Heart right ventricle (tissue), 16 donors: ENCODE data around the gene L3MBTL4. TPM values are rescaled to one million over a fixed set of nuclear protein-coding genes. Genes with fewer than 3 reads are reported as not detected.
A peak's percentile ranks its signal among the peaks of the same experiment; 100 is the strongest.
"Not testable (repeated sequence)": the region's sequence is repeated elsewhere in the genome, so short reads cannot be mapped to it uniquely, and the experiment has no call there.

Source experiments
- ATAC-seq, 8 donors: fragments of 200-7000 bp; cut with Tn5 transposase; one replicate each; pipeline ENCODE4 v1.9.1; 2020; ENCODE audit warnings: mild to moderate bottlenecking in 8 of 8, moderate library complexity in 8 of 8, moderate number of reproducible peaks in 1 of 8
- DNase-seq, 2 donors: peaks; one replicate each; pipeline ENCODE4 v3.0.0-alpha.2; 2020
- H3K27ac ChIP-seq, 10 donors: fragments of 200-600 bp; sonication (generic) in 2 of 10; one replicate each; pipeline versions ENCODE4 v1.5.0 to v1.8.0; 2020 to 2022; ENCODE audit warnings: mild to moderate bottlenecking in 3 of 10
- H3K27me3 ChIP-seq, 7 donors: fragments of 200-600 bp; one replicate each; pipeline ENCODE4 v1.8.0; 2021 to 2022; ENCODE audit warnings: mild to moderate bottlenecking in 2 of 7
- H3K36me3 ChIP-seq, 9 donors: fragments of 200-600 bp; sonication (generic) in 1 of 9; one replicate each; pipeline versions ENCODE4 v1.5.0 to v1.8.0; 2020 to 2022; ENCODE audit warnings: mild to moderate bottlenecking in 2 of 9
- H3K4me1 ChIP-seq, 9 donors: fragments of 200-600 bp; sonication (generic) in 1 of 9; one replicate each; pipeline versions ENCODE4 v1.5.0 to v1.8.0; 2020 to 2022; ENCODE audit warnings: mild to moderate bottlenecking in 4 of 9
- H3K4me3 ChIP-seq, 10 donors: fragments of 200-600 bp; sonication (generic) in 2 of 10; one replicate each; pipeline versions ENCODE4 v1.5.0 to v1.8.0; 2020 to 2022; ENCODE audit warnings: mild to moderate bottlenecking in 7 of 10, moderate library complexity in 2 of 10
- H3K9me3 ChIP-seq, 11 donors: fragments of 200-600 bp in 10 of 11; sonication (generic) in 2 of 11; one replicate each; pipeline versions ENCODE4 v1.5.0 to v1.8.0; 2013 to 2022; ENCODE audit warnings: mild to moderate bottlenecking in 2 of 11, control low read depth in 1 of 11, moderate library complexity in 1 of 11
- CTCF ChIP-seq, 9 donors: fragments of 200-600 bp; sonication (generic) in 2 of 9; IDR thresholded peaks; one replicate each; pipeline versions ENCODE4 v1.5.0 to v1.8.0; 2021 to 2022; ENCODE audit warnings: antibody characterized with exemption in 9 of 9, mild to moderate bottlenecking in 5 of 9, moderate library complexity in 1 of 9
- WGBS, 2 donors: extraction: QIAGEN DNeasy Blood & Tissue Kit; methylation state at CpG; one replicate each; pipeline ENCODE4 v1.1.7; 2013; ENCODE audit warnings: inconsistent platforms in 1 of 2; 5-methylcytosine and 5-hydroxymethylcytosine counted together
- intact Hi-C, 10 donors: fragments of 100-400 bp; cut with DNase I; formaldehyde crosslinking; loops; one replicate each; pipeline versions ENCODE4 v1.11.1 to v1.14.2; 2022
- polyA plus RNA-seq, 2 donors: library from polyadenylated mRNA; stranded (reverse); fragments of 200-250 nt; gene quantifications; one replicate each; pipeline ENCODE4 v1.2.3, GENCODE V29; 2013
- total RNA-seq, 10 donors: library from RNA; stranded (reverse); fragmentation: NEBNext Ultra II Directional in 3 of 10; extraction: Animal tissue kit (Norgen Biotek cat#: 25700) in 3 of 10; gene quantifications; one replicate each; pipeline versions ENCODE4 v1.2.1 to v1.2.4, GENCODE V29; 2021 to 2023
- donor health status: Arrhythmogenic right ventricular cardiomyopathy.
- donor health status: ischemic (EF 13 %, LVEDD 7.1; RV severe dilation, severe dysfunction).
- donor health status: healthy with polysubstance abuse.
- donor health status: DM: no; HTN: yes; CAD: no.
- donor health status: DM: no; HTN: no; CAD: no.
- donor health status: ischemic (EF 25% LVEDD 6.9; RV normal size, moderate dysfunction).
- donor health status: ischemic (EF 25% LVEDD 5.7; RV mildly dilated, moderate dysfunction).
- donor health status: healthy.
- donor health status: DM: yes; HTN: yes; CAD: no.
- donor health status: Ischemic cardiomyopathy.
- donor health status: ischemic (EF 35%, LVEDD 5.7; RV mildly dilated, moderate dysfunction).
- donor health status: nonischemic (EF 11% LVEDD 7.7; RV severe dilation, severe dysfunction).
- donor health status: DM: yes; HTN: yes; CAD: no.
- donor health status: PGD.
- donor health status: ischemic (EF 29% LVEDD 5.4; RV normal size, mild dysfunction).
- donor health status: nonischemic (EF 23%, LVEDD 6.1; RV moderate dilation, normal function).

L3MBTL4 gene
- total and polyA plus RNA-seq, 12 donors: 0.54 to 3.2 (median 1.3) TPM

DNA sequence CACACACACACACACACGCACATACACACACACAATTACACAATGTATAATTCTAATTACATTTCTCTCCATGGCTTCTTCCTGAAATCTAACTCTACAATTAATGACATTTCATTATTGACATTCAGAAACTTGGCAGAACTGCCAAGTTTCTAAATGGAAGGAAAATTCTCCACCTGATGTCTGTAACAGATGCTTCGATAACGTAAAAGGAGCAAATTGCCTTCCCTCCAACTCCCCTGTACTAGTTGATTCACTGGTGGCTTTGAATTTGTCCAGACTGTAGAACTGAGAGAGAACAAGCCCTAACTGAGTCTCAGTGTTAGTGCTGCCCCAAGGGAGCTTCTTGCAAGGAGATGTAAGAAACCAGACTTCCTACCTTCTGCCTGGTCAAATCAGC is 264.3 kb downstream of the L3MBTL4 start:
- H3K36me3 ChIP-seq: no peaks in the 10 kb centered on the region
- peak in 6 of 8 donors; percentile 61 to 90 (median 75) for ATAC-seq
- intact Hi-C loops: no loop called here
- H3K4me1 ChIP-seq: peaks cover 0 to 6% (median 0%) of the 10 kb centered on the region in 9 donors
- H3K27ac ChIP-seq: no peak overlapping the region
- H3K27me3 ChIP-seq: no peaks in the 10 kb centered on the region
- H3K4me3 ChIP-seq: no peak overlapping the region
- 70 to 71% methylated on average over 3 of the region's 3 CpGs for WGBS, 2 donors
- DNase-seq: no peak
- TF ChIP-seq CTCF (IDR thresholded peaks at IDR 0.05): no peak
- H3K9me3 ChIP-seq: peaks cover 0 to 13% (median 6%) of the 10 kb centered on the region in 11 donors

DNA sequence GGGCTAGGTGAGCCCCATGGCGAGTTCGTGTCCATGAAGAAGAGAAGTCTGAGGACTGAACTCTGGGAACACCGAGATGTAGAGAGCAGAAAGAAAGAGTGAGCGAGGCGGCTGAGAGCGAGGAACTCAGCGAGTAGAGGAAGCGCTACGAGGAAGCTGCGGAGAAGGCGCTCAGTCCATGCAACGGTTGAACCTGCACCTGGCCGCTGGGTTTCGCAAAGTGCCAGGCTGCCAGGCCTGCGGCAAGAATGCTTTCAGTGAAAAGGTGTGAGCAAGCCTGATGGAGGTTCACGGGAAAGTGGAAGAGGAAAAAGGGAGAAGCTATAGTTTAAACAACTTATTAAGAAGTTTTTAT is 268.4 kb downstream of the L3MBTL4 start:
- no peaks in the 10 kb centered on the region for H3K9me3 ChIP-seq
- H3K27ac ChIP-seq: peak overlapping the region in 1 of 10 donors; percentile 23
- intact Hi-C loops: no loop called here
- H3K4me1 ChIP-seq: peaks cover 0 to 6% (median 0%) of the 10 kb centered on the region in 9 donors
- peak in 2 of 8 donors; percentile 14 to 26 for ATAC-seq
- TF ChIP-seq CTCF (IDR thresholded peaks at IDR 0.05): no peak
- DNase-seq: no peak
- H3K27me3 ChIP-seq: no peaks in the 10 kb centered on the region
- 71 to 88% methylated on average over 16 of the region's 16 CpGs for WGBS, 2 donors
- H3K4me3 ChIP-seq: peak overlapping the region in 1 of 10 donors; percentile 15
- no peaks in the 10 kb centered on the region for H3K36me3 ChIP-seq

GRCh38 chr18:6145645-6146306 is 268.9 kb downstream of the L3MBTL4 start:
- ATAC-seq (peak; percentile 42 to 98 (median 86)), DNase-seq (peak; percentile 67 to 69)
- Histone ChIP-seq H3K4me1 (peaks cover 0 to 6% (median 0%) of the 10 kb centered on the region in 9 donors), H3K36me3 (no peaks in the 10 kb centered on the region), H3K9me3 (no peaks in the 10 kb centered on the region), H3K4me3 (peak overlapping the region in 1 of 10 donors; percentile 15), H3K27ac (peak overlapping the region in 1 of 10 donors; percentile 23), H3K27me3 (no peaks in the 10 kb centered on the region)
- 38 to 64% methylated on average over 18 of the region's 18 CpGs for WGBS, 2 donors
- intact Hi-C loops: no loop called here
- no peak for TF ChIP-seq CTCF (IDR thresholded peaks at IDR 0.05)

GRCh38 chr18:6139007-6139406 is 275.7 kb downstream of the L3MBTL4 start:
- WGBS, 2 donors: 90 to 98% methylated on average over 3 of the region's 3 CpGs
- no peak for TF ChIP-seq CTCF (IDR thresholded peaks at IDR 0.05)
- ATAC-seq: peak in 1 of 8 donors; percentile 47

DNA sequence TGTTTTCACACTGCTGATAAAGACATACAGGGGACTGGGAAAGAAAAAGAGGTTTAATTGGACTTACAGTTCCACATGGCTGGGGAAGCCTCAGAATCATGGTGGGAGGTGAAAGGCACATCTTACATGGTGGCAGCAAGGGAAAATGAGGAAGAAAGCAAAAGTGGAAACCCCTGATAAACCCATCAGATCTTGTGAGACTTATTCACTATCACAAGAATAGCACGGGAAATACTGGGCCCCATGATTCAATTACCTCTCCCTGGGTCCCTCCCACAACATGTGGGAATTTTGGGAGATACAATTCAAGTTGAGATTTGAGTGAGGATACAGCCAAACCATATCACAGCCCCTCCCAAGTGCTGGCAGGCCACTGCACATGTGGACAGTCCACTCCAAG is 278.8 kb downstream of the L3MBTL4 start:
- H3K4me1 ChIP-seq: peaks cover 0 to 20% (median 5%) of the 10 kb centered on the region in 9 donors
- not testable (repeated sequence) for H3K27me3 ChIP-seq, H3K4me3 ChIP-seq, H3K27ac ChIP-seq, DNase-seq, ATAC-seq, H3K36me3 ChIP-seq
- intact Hi-C loops: loop anchor here in 1 of 10 donors (10.0 kb wide), 1 partner anchor 81 kb away; no protein-coding TSS in a partner anchor
- 75 to 95% methylated on average over 1 of the region's 1 CpG for WGBS, 2 donors
- H3K9me3 ChIP-seq: peaks cover 0 to 14% (median 0%) of the 10 kb centered on the region in 11 donors

More at GRCh38 chr18:6139007-6139406, 275.7 kb downstream of the L3MBTL4 start:
- Histone ChIP-seq H3K36me3 (no peaks in the 10 kb centered on the region), H3K9me3 (peaks cover 0 to 14% (median 0%) of the 10 kb centered on the region in 11 donors), H3K4me1 (peaks cover 0 to 15% (median 0%) of the 10 kb centered on the region in 9 donors), H3K4me3 (no peak overlapping the region), H3K27me3 (no peaks in the 10 kb centered on the region), H3K27ac (no peak overlapping the region)
- intact Hi-C loops: loop anchor here in 1 of 10 donors (10.0 kb wide), 1 partner anchor 84 kb away; no protein-coding TSS in a partner anchor
- no peak for DNase-seq

DNA sequence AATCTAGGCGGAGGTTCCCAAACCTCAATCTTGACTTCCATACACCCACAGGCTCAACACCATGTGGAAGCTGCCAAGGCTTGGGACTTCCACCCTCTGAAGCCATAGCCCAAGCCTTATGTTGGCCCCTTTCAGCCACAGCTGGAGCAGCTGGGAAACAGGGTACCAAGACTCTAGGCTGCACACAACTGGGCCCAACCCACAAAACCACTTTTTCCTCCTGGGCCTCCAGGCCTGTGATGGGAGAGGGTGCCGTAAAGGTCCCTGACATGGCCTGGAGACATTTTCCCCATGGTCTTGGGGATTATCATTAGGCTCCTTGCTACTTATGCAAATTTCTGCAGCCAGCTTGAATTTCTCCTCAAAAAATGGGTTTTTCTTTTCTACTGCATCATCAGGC is 279.7 kb downstream of the L3MBTL4 start:
- 98% methylated on average over 2 of the region's 2 CpGs for WGBS, 2 donors
- H3K27ac ChIP-seq, H3K36me3 ChIP-seq, H3K4me3 ChIP-seq, ATAC-seq, H3K27me3 ChIP-seq, DNase-seq: not testable (repeated sequence)
- intact Hi-C loops: loop anchor here in 1 of 10 donors (10.0 kb wide), 1 partner anchor 80 kb away; no protein-coding TSS in a partner anchor
- H3K9me3 ChIP-seq: peaks cover 0 to 14% (median 0%) of the 10 kb centered on the region in 11 donors
- peaks cover 0 to 20% (median 5%) of the 10 kb centered on the region in 9 donors for H3K4me1 ChIP-seq
